Nephron progenitor cell (in vitro differentiated cells): ENCODE measurements around the gene IRF6.

Experiments used
- DNase-seq: peaks from one replicate; pipeline ENCODE4 v3.0.0; 2021
- H3K27ac Mint-ChIP-seq: 2 replicates; pipeline ENCODE4 v1.8.0; 2021; ENCODE audit warnings: mild to moderate bottlenecking, moderate library complexity, mixed read lengths
- H3K27me3 Mint-ChIP-seq: 2 replicates; pipeline ENCODE4 v1.8.0; 2021; ENCODE audit warnings: mild to moderate bottlenecking, low read depth, mixed read lengths; ENCODE audit not compliant: poor library complexity
- H3K36me3 Mint-ChIP-seq: 2 replicates; pipeline ENCODE4 v1.8.0; 2021; ENCODE audit warnings: low read depth, mixed read lengths
- H3K4me1 Mint-ChIP-seq: 2 replicates; pipeline ENCODE4 v1.8.0; 2021; ENCODE audit warnings: mixed read lengths
- H3K4me3 Mint-ChIP-seq: 2 replicates; pipeline ENCODE4 v1.8.0; 2021; ENCODE audit warnings: mild to moderate bottlenecking, moderate library complexity, mixed read lengths
- H3K9me3 Mint-ChIP-seq: 2 replicates; pipeline ENCODE4 v1.8.0; 2021; ENCODE audit warnings: mild to moderate bottlenecking, moderate library complexity, mixed read lengths
- CTCF ChIP-seq: fragments of 200-600 bp; sonication (generic); IDR thresholded peaks from 2 replicates; pipeline ENCODE4 v1.5.0; 2021; ENCODE audit warnings: antibody characterized with exemption

The IRF6 gene

DNA sequence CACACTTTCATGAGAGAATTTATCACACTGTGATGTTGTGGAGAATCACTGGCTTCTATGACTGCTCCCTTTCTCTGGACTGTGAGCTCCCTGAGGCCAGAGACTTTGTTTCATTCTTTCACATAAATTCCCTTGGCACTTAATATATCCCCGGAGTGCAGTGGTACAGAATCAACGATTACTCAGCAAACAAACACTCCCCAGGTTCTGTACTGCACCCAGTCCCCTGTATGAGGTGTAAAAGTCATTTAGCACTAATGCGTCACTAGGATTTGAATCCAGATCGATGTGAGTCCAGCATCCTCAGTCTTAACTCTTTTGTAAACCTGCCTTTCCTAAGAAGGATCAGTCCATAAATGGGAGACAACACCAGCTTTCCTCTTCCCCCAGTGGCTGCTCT is 15.0 kb upstream of the IRF6 start:
- Mint-ChIP-seq H3K27ac (no peak overlapping the region), H3K4me1 (peaks cover 14% of the 10 kb centered on the region), H3K36me3 (no peaks in the 10 kb centered on the region), H3K27me3 (peaks cover 36% of the 10 kb centered on the region), H3K4me3 (no peak overlapping the region), H3K9me3 (no peaks in the 10 kb centered on the region)
- no peak for DNase-seq
- TF ChIP-seq CTCF: no peak

DNA sequence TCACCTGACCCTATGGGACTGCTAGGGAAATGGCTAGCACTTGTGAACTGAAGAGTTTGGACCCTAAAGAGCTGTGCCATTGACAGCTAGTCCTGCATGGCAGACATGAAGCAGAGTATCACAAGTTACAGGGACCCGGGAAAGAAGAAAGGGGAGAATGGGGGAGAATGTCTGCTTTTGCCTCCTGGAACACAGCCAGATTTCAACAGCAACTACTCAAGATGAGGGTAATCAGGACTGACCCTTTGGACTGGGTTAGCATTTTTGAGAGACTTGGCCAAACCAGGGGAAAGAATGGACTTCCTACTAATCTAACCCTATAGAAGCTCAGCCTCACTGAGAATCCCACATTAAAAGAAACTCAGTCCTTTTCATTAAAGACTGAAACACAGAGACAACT is 13.1 kb upstream of the IRF6 start:
- peaks cover 16% of the 10 kb centered on the region for H3K4me1 Mint-ChIP-seq
- DNase-seq: no peak
- no peaks in the 10 kb centered on the region for H3K36me3 Mint-ChIP-seq
- H3K4me3 Mint-ChIP-seq: no peak overlapping the region
- no peak for TF ChIP-seq CTCF
- no peaks in the 10 kb centered on the region for H3K9me3 Mint-ChIP-seq
- H3K27ac Mint-ChIP-seq: no peak overlapping the region
- peaks cover 32% of the 10 kb centered on the region for H3K27me3 Mint-ChIP-seq

GRCh38 chr1:209817691-209818090 is 11.7 kb upstream of the IRF6 start:
- H3K27me3 Mint-ChIP-seq: peaks cover 29% of the 10 kb centered on the region
- H3K36me3 Mint-ChIP-seq: no peaks in the 10 kb centered on the region
- H3K4me3 Mint-ChIP-seq: no peak overlapping the region
- H3K27ac Mint-ChIP-seq: no peak overlapping the region
- peaks cover 13% of the 10 kb centered on the region for H3K4me1 Mint-ChIP-seq
- DNase-seq: no peak
- H3K9me3 Mint-ChIP-seq: no peaks in the 10 kb centered on the region
- no peak for TF ChIP-seq CTCF

- no peaks in the 10 kb centered on the region for H3K36me3 Mint-ChIP-seq
- H3K4me3 Mint-ChIP-seq: no peak overlapping the region
- no peak overlapping the region for H3K27ac Mint-ChIP-seq
- no peak for TF ChIP-seq CTCF
- H3K9me3 Mint-ChIP-seq: no peaks in the 10 kb centered on the region
- H3K27me3 Mint-ChIP-seq: peaks cover 26% of the 10 kb centered on the region
- peaks cover 11% of the 10 kb centered on the region for H3K4me1 Mint-ChIP-seq
- DNase-seq: no peak
Observed at GRCh38 chr1:209816923-209817322, 11.0 kb upstream of the IRF6 start.

DNA sequence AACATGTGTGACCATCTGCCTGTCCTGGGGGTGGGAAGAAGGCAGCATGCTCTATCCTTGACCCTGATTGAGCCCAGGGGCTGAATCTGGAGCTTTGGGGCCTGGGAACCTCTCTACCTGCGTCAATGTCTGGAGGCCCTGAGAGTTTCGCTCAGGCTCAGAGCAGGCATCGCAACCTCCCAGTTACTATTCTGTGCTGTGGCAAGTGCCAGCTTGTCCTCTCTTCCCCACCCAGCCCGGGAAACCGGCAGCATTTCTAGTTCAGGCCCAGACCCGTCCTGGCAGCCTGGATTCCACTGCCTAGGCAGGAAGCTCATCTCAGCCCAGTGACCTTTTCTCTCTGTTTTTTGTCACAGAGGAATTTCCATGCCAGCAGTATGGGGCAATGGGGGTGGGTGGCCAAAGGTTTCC is 10.0 kb upstream of the IRF6 start:
- H3K4me3 Mint-ChIP-seq: no peak overlapping the region
- no peak for DNase-seq
- peaks cover 11% of the 10 kb centered on the region for H3K4me1 Mint-ChIP-seq
- no peaks in the 10 kb centered on the region for H3K36me3 Mint-ChIP-seq
- H3K9me3 Mint-ChIP-seq: no peaks in the 10 kb centered on the region
- H3K27me3 Mint-ChIP-seq: peaks cover 25% of the 10 kb centered on the region
- H3K27ac Mint-ChIP-seq: no peak overlapping the region
- TF ChIP-seq CTCF: no peak

DNA sequence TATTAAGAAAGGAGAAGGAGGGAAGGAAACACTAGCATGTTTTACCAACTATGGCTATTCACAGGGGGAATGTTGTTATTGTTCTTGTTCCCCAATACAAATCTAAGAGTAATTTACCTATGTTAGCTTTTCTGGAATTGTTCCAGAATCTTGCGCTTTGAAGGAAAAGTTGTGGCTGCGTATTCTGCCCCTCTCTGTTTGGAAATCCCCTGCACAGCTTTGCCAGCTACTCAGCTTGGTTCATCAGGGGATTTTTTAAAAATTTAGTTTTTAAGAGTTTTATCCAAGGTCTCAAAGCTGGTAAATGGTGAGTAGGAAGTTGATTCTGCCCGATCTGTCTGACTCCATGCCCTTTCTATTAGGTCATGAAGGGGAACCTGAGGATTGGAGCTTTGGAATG is 9.5 kb upstream of the IRF6 start:
- peaks cover 29% of the 10 kb centered on the region for H3K27me3 Mint-ChIP-seq
- no peak overlapping the region for H3K27ac Mint-ChIP-seq

More for the DNA sequence above, 9.5 kb upstream of the IRF6 start:
- no peak for TF ChIP-seq CTCF
- no peaks in the 10 kb centered on the region for H3K36me3 Mint-ChIP-seq
- no peak overlapping the region for H3K4me3 Mint-ChIP-seq
- peaks cover 11% of the 10 kb centered on the region for H3K4me1 Mint-ChIP-seq
- DNase-seq: no peak
- no peaks in the 10 kb centered on the region for H3K9me3 Mint-ChIP-seq
